Endothelial cell of umbilical vein (primary cell): ENCODE data around the gene FYB1. TPM values are rescaled to one million over a fixed set of nuclear protein-coding genes. Genes with fewer than 3 reads are reported as not detected.

ENCODE experiments used
- BruUV-seq: library from RNA; stranded (reverse); fragments of 400-500 nt; replicated peaks from 2 replicates; lab custom pipeline; 2021; lab: Mats Ljungman, UMichigan
- CTCF ChIA-PET: fragments of 300-600, 350-600 bp; sonication (Branson Sonifier 250); formaldehyde crosslinking; loops from one replicate; lab custom pipeline; 2021; ENCODE audit warnings: antibody characterized with exemption, inconsistent platforms; lab: Charles Lee
- POLR2A ChIA-PET: fragments of 300-600, 350-600 bp; sonication (Branson Sonifier 250); formaldehyde crosslinking; loops from one replicate; lab custom pipeline; 2021; ENCODE audit warnings: antibody characterized with exemption, inconsistent platforms; lab: Charles Lee
- DNase-seq: peaks from one replicate; pipeline ENCODE4 v3.0.0-alpha.2; 2011; ENCODE audit warnings: low read depth, low spot score
- FAIRE-seq: peaks from 2 replicates; lab custom pipeline; 2011; peaks lifted over from hg19 to GRCh38; lab: Jason Lieb, UNC
- H2AFZ ChIP-seq: 2 replicates; pipeline ENCODE4 v1.6.0; 2012; ENCODE audit warnings: low read depth, low read length, control low read depth, inconsistent platforms
- H3K27ac ChIP-seq: 2 replicates; pipeline ENCODE4 v1.5.1; 2011; ENCODE audit warnings: low read depth, mild to moderate bottlenecking, control low read depth, low read length, moderate library complexity; ENCODE audit not compliant: insufficient read depth
- H3K27me3 ChIP-seq, 2 experiments: 2 replicates each; pipeline versions ENCODE4 v1.6.0 to v1.6.1; 2011; ENCODE audit warnings: low read length in 2 of 2, mixed read lengths in 1 of 2; ENCODE audit not compliant: control insufficient read depth in 2 of 2, insufficient read depth in 2 of 2
- H3K36me3 ChIP-seq, 2 experiments: 2 replicates in 1 of 2; 3 replicates in 1 of 2; pipeline ENCODE4 v1.5.1; 2011; ENCODE audit warnings: low read length in 2 of 2, mild to moderate bottlenecking in 1 of 2, moderate library complexity in 1 of 2; ENCODE audit not compliant: control insufficient read depth in 2 of 2, insufficient read depth in 2 of 2; ENCODE audit errors: extremely low read depth in 1 of 2
- H3K4me1 ChIP-seq: 3 replicates; pipeline ENCODE4 v1.5.1; 2011; ENCODE audit warnings: mild to moderate bottlenecking, low read length; ENCODE audit not compliant: control insufficient read depth, insufficient read depth; ENCODE audit errors: extremely low read depth
- H3K4me2 ChIP-seq: 2 replicates; pipeline ENCODE4 v1.6.1; 2011; ENCODE audit warnings: low read length, control low read depth, mixed read lengths; ENCODE audit not compliant: insufficient read depth
- H3K4me3 ChIP-seq, 3 experiments: fragments of 200-600 bp in 1 of 3; sonication (generic), shearing (Covaris generic) in 1 of 3; replicated peaks in 1 of 3; 2 replicates each; pipeline ENCODE4 v1.5.1; 2011 to 2016; ENCODE audit warnings: control low read depth in 3 of 3, low read length in 3 of 3, mild to moderate bottlenecking in 2 of 3, inconsistent platforms in 1 of 3, low read depth in 1 of 3, moderate library complexity in 1 of 3; ENCODE audit not compliant: insufficient read depth in 1 of 3
- H3K79me2 ChIP-seq: 2 replicates; pipeline ENCODE4 v1.6.0; 2012; ENCODE audit warnings: low read length, inconsistent platforms; ENCODE audit not compliant: control insufficient read depth, insufficient read depth
- H3K9ac ChIP-seq: replicated peaks from 2 replicates; pipeline ENCODE3; 2011; ENCODE audit warnings: low read length, control low read depth; ENCODE audit not compliant: insufficient read depth; ENCODE audit errors: extremely low read depth
- H3K9me1 ChIP-seq: replicated peaks from 3 replicates; pipeline ENCODE4 v1.6.0; 2011; ENCODE audit warnings: mild to moderate bottlenecking, low read length; ENCODE audit not compliant: control insufficient read depth, insufficient read depth; ENCODE audit errors: extremely low read depth
- H3K9me3 ChIP-seq: replicated peaks from 2 replicates; pipeline ENCODE4 v1.5.1; 2012; ENCODE audit warnings: low read length, inconsistent platforms; ENCODE audit not compliant: control insufficient read depth, insufficient read depth
- H4K20me1 ChIP-seq: replicated peaks from 2 replicates; pipeline ENCODE3; 2011; ENCODE audit warnings: mild to moderate bottlenecking, low read length; ENCODE audit not compliant: control insufficient read depth, insufficient read depth; ENCODE audit errors: extremely low read depth
- CTCF ChIP-seq, 2 donors: IDR thresholded peaks; 1 replicate in 1 of 2; 2 replicates in 1 of 2; pipeline ENCODE4 v1.5.1; 2011; ENCODE audit warnings: low read length in 2 of 2, mild to moderate bottlenecking in 2 of 2, moderate library complexity in 2 of 2, control low read depth in 1 of 2, inconsistent platforms in 1 of 2, low read depth in 1 of 2; ENCODE audit not compliant: insufficient read depth in 1 of 2; ENCODE audit errors: extremely low read depth in 1 of 2
- EZH2 ChIP-seq: IDR thresholded peaks from 2 replicates; pipeline ENCODE4 v1.6.1; 2012; ENCODE audit warnings: borderline replicate concordance, low read depth, mild to moderate bottlenecking, moderate library complexity, low read length, inconsistent platforms; ENCODE audit not compliant: severe bottlenecking
- FOS ChIP-seq: IDR thresholded peaks from 2 replicates; pipeline ENCODE4 v1.6.1; 2011; ENCODE audit warnings: mild to moderate bottlenecking, low read length, moderate library complexity, borderline replicate concordance; ENCODE audit not compliant: insufficient read depth
- GATA2 ChIP-seq: IDR thresholded peaks from 2 replicates; pipeline ENCODE4 v1.7.0; 2011; ENCODE audit warnings: low read depth, mild to moderate bottlenecking, moderate library complexity, mixed read lengths, low read length; ENCODE audit not compliant: insufficient read length, insufficient read depth
- JUN ChIP-seq: IDR thresholded peaks from 2 replicates; pipeline ENCODE4 v1.6.1; 2011; ENCODE audit warnings: borderline replicate concordance, low read depth; ENCODE audit not compliant: insufficient read length, insufficient read depth
- MYC ChIP-seq: IDR thresholded peaks from one replicate; pipeline ENCODE4 v1.6.1; 2011; ENCODE audit warnings: mild to moderate bottlenecking, low read depth, low read length
- POLR2A ChIP-seq: IDR thresholded peaks from 2 replicates; pipeline ENCODE4 v1.6.1; 2012; ENCODE audit warnings: low read depth, mild to moderate bottlenecking, control low read depth, low read length
- POLR2AphosphoS5 ChIP-seq: IDR thresholded peaks from 2 replicates; pipeline ENCODE4 v1.6.1; 2012; ENCODE audit warnings: low read depth, mild to moderate bottlenecking, control low read depth, low read length, moderate library complexity; ENCODE audit not compliant: insufficient read depth
- dilution Hi-C: fragments of 300-500 bp; cut with MboI; formaldehyde crosslinking; loops from one replicate; pipeline ENCODE4 v1.15.0; 2019; ENCODE audit warnings: low sequenced_read_pairs; ENCODE audit not compliant: extremely low pct_ligation_motif_present
- intact Hi-C: fragments of 100-400 bp; cut with micrococcal nuclease; formaldehyde crosslinking; loops from one replicate; pipeline ENCODE4 v1.10.0; 2022
- polyA plus RNA-seq, 4 experiments: library from polyadenylated mRNA; depleted of rRNA in 3 of 4; stranded (reverse) in 3 of 4; unstranded in 1 of 4; fragments of >200 nt; gene quantifications; 2 replicates each; pipeline versions ENCODE4 v1.2.1 to v1.2.3, GENCODE V29; 2011 to 2012; ENCODE audit warnings: missing spikeins in 1 of 4
- total RNA-seq: library from RNA; stranded (reverse); gene quantifications from 2 replicates; pipeline ENCODE4 v1.2.3, GENCODE V29; 2021
- TF ChIP-seq, protein P1 (sequence below): IDR thresholded peaks from 2 replicates; pipeline ENCODE4 v1.6.1; 2011; ENCODE audit not compliant: insufficient read depth, insufficient read length

The FYB1 gene
- total and polyA plus RNA-seq, 2 donors (not counting 3 experiments of a cell fraction or from before 2014, with no cell fraction given): 0.44 TPM; not detected in 1

DNA sequence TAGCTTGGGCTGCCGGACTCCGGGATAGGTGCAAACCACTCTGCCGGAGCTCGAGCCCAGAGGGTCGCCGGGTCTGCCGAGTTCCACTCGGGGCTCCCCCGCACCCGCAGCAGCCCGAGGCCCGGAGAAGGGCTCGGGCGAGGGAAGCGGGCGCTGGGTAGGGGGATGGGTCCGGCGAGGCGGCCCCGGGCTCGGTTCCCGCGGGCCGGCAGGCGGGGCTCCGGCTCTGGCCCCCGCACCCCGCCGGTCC, 145.7 kb downstream of the FYB1 start:
- Histone ChIP-seq H3K27ac (peak overlapping the region; percentile 90), H3K79me2 (peaks cover 50% of the 10 kb centered on the region), H3K4me3 (peak overlapping the region; percentile 81 to 99 (median 92)), H3K9me3 (no peaks in the 10 kb centered on the region), H2AFZ (no peak overlapping the region), H3K9me1 (no peaks in the 10 kb centered on the region), H3K36me3 (no peaks in the 10 kb centered on the region), H4K20me1 (peaks cover 5% of the 10 kb centered on the region), H3K9ac (peak overlapping the region; percentile 99), H3K4me2 (peak overlapping the region; percentile 95), H3K4me1 (peaks cover 35% of the 10 kb centered on the region), H3K27me3 (no peaks in the 10 kb centered on the region)
- intact Hi-C loops: loop anchor here (1.0 to 10.0 kb wide), 8 partner anchors 44 to 471 kb away; partner anchors contain the start of genes DAB2 and FYB1
- no peak for TF ChIP-seq POLR2A
- no peak for TF ChIP-seq FOS
- TF ChIP-seq MYC: no peak
- no peak for TF ChIP-seq GATA2
- TF ChIP-seq JUN: no peak
- no peak for TF ChIP-seq EZH2
- TF ChIP-seq POLR2AphosphoS5: no peak
- no peak for TF ChIP-seq CTCF (IDR thresholded peaks at IDR 0.05; ENCODE audit: extremely low read depth in 1 of 2, insufficient read depth in 1 of 2, low read depth in 1 of 2, low read length in 2 of 2)
- TF ChIP-seq, protein P1, sequence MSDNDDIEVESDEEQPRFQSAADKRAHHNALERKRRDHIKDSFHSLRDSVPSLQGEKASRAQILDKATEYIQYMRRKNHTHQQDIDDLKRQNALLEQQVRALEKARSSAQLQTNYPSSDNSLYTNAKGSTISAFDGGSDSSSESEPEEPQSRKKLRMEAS: no peak
- POLR2A ChIA-PET: no interaction called here
- no peak for DNase-seq
- CTCF ChIA-PET: interaction anchor here (1.3 kb wide), 1 partner anchor 44 kb away, joined by 3 read pairs; no protein-coding TSS in a partner anchor
- dilution Hi-C loops: no loop called here
- no TSS peak for BruUV-seq
- no peak for FAIRE-seq
